H9 (cell line): ENCODE measurements around the gene EDA2R. TPM values are rescaled to one million over a fixed set of nuclear protein-coding genes. Genes with fewer than 3 reads are reported as not detected.

Experiments
- DNase-seq: peaks from one replicate; pipeline ENCODE4 v3.0.0-alpha.2; 2017
- H2AFZ ChIP-seq: one replicate; pipeline ENCODE4 v1.6.1; 2013; ENCODE audit warnings: mild to moderate bottlenecking, low read length, control low read depth, moderate library complexity
- H2AK5ac ChIP-seq: 2 replicates; pipeline ENCODE4 v1.6.1; 2013; ENCODE audit warnings: low read length, control low read depth, mixed read lengths; ENCODE audit not compliant: insufficient read length
- H2BK120ac ChIP-seq: one replicate; pipeline ENCODE4 v1.6.1; 2013; ENCODE audit warnings: low read depth, mild to moderate bottlenecking, low read length, control low read depth, inconsistent platforms; ENCODE audit not compliant: poor library complexity, severe bottlenecking
- H2BK12ac ChIP-seq: 2 replicates; pipeline ENCODE4 v1.6.1; 2013; ENCODE audit warnings: low read length, control low read depth, mixed read lengths, low read depth; ENCODE audit not compliant: insufficient read length
- H2BK15ac ChIP-seq: 2 replicates; pipeline ENCODE4 v1.6.1; 2013; ENCODE audit warnings: low read depth, low read length, control low read depth
- H2BK20ac ChIP-seq: one replicate; pipeline ENCODE4 v1.6.1; 2013; ENCODE audit warnings: low read depth, mild to moderate bottlenecking, low read length, control low read depth, inconsistent platforms; ENCODE audit not compliant: poor library complexity, severe bottlenecking
- H2BK5ac ChIP-seq: 2 replicates; pipeline ENCODE4 v1.6.1; 2013; ENCODE audit warnings: low read length, control low read depth, mixed read lengths; ENCODE audit not compliant: insufficient read length
- H3K14ac ChIP-seq: 2 replicates; pipeline ENCODE4 v1.6.1; 2013; ENCODE audit warnings: low read length, control low read depth; ENCODE audit not compliant: insufficient read depth
- H3K18ac ChIP-seq: 2 replicates; pipeline ENCODE4 v1.6.1; 2013; ENCODE audit warnings: low read depth, mild to moderate bottlenecking, mixed read lengths, low read length, control low read depth; ENCODE audit not compliant: insufficient read length
- H3K23ac ChIP-seq: 2 replicates; pipeline ENCODE4 v1.6.1; 2013; ENCODE audit warnings: low read length, control low read depth, mixed read lengths, low read depth; ENCODE audit not compliant: insufficient read length
- H3K23me2 ChIP-seq: 2 replicates; pipeline ENCODE4 v1.6.1; 2013; ENCODE audit warnings: low read depth, mild to moderate bottlenecking, mixed read lengths, low read length, control low read depth; ENCODE audit not compliant: insufficient read length, poor library complexity, severe bottlenecking
- H3K27ac ChIP-seq: 2 replicates; pipeline ENCODE4 v1.5.1; 2013; ENCODE audit warnings: low read length, control low read depth, mixed read lengths, low read depth; ENCODE audit not compliant: insufficient read length
- H3K27me3 ChIP-seq: 2 replicates; pipeline ENCODE4 v1.6.1; 2013; ENCODE audit warnings: low read length, control low read depth, inconsistent platforms; ENCODE audit not compliant: insufficient read depth
- H3K4ac ChIP-seq: 2 replicates; pipeline ENCODE4 v1.6.1; 2013; ENCODE audit warnings: low read depth, mild to moderate bottlenecking, control low read depth, inconsistent platforms, low read length, moderate library complexity
- H3K4me1 ChIP-seq: 2 replicates; pipeline ENCODE4 v1.6.1; 2013; ENCODE audit warnings: low read length, control low read depth, inconsistent platforms; ENCODE audit not compliant: insufficient read depth
- H3K4me2 ChIP-seq: 2 replicates; pipeline ENCODE4 v1.6.1; 2013; ENCODE audit warnings: low read length, control low read depth, mixed read lengths; ENCODE audit not compliant: insufficient read length, insufficient read depth
- H3K56ac ChIP-seq: 2 replicates; pipeline ENCODE4 v1.6.1; 2013; ENCODE audit warnings: low read depth, mild to moderate bottlenecking, mixed read lengths, low read length, control low read depth; ENCODE audit not compliant: insufficient read length
- H3K79me1 ChIP-seq: 2 replicates; pipeline ENCODE4 v1.6.1; 2013; ENCODE audit warnings: low read depth, mild to moderate bottlenecking, moderate library complexity, low read length, control low read depth, inconsistent platforms; ENCODE audit not compliant: insufficient read depth, poor library complexity, severe bottlenecking
- H3K79me2 ChIP-seq: 2 replicates; pipeline ENCODE4 v1.6.1; 2013; ENCODE audit warnings: low read length, control low read depth, inconsistent platforms; ENCODE audit not compliant: insufficient read depth
- H3K9ac ChIP-seq: 2 replicates; pipeline ENCODE4 v1.6.1; 2013; ENCODE audit warnings: low read length, control low read depth, mixed read lengths; ENCODE audit not compliant: insufficient read length; ENCODE audit errors: extremely low read depth
- H3K9me3 ChIP-seq: one replicate; pipeline ENCODE4 v1.6.1; 2013; ENCODE audit warnings: low read depth, low read length, inconsistent platforms; ENCODE audit not compliant: control insufficient read depth
- H3T11ph ChIP-seq: one replicate; pipeline ENCODE4 v1.6.1; 2013; ENCODE audit warnings: mild to moderate bottlenecking, low read length, control low read depth, inconsistent platforms
- H4K20me1 ChIP-seq: one replicate; pipeline ENCODE4 v1.6.1; 2013; ENCODE audit not compliant: control insufficient read depth, insufficient read length, insufficient read depth
- H4K5ac ChIP-seq: 2 replicates; pipeline ENCODE4 v1.6.1; 2013; ENCODE audit warnings: low read depth, mild to moderate bottlenecking, mixed read lengths, low read length, control low read depth; ENCODE audit not compliant: insufficient read length
- H4K8ac ChIP-seq: replicated peaks from 2 replicates; pipeline ENCODE4 v1.6.1; 2013; ENCODE audit warnings: low read length, control low read depth, mixed read lengths, low read depth; ENCODE audit not compliant: insufficient read length
- H4K91ac ChIP-seq: 2 replicates; pipeline ENCODE4 v1.6.1; 2013; ENCODE audit warnings: low read depth, mild to moderate bottlenecking, moderate library complexity, mixed read lengths, low read length, control low read depth; ENCODE audit not compliant: insufficient read length
- H3K27ac Mint-ChIP-seq, 3 experiments: 2 replicates in 2 of 3; 3 replicates in 1 of 3; pipeline ENCODE4 v1.8.0; 2020 to 2021; ENCODE audit warnings: mixed read lengths in 3 of 3, mild to moderate bottlenecking in 1 of 3, moderate library complexity in 1 of 3
- H3K27me3 Mint-ChIP-seq: 2 replicates; pipeline ENCODE4 v1.8.0; 2021; ENCODE audit warnings: low read depth, mild to moderate bottlenecking, moderate library complexity, mixed read lengths
- H3K36me3 Mint-ChIP-seq, 3 experiments: 2 replicates in 2 of 3; 3 replicates in 1 of 3; pipeline ENCODE4 v1.8.0; 2020 to 2021; ENCODE audit warnings: low read depth in 3 of 3, mixed read lengths in 3 of 3; ENCODE audit not compliant: insufficient read depth in 1 of 3
- H3K4me1 Mint-ChIP-seq, 2 experiments: 2 replicates each; pipeline ENCODE4 v1.8.0; 2020; ENCODE audit warnings: mixed read lengths in 2 of 2
- H3K4me3 Mint-ChIP-seq, 2 experiments: 2 replicates in 1 of 2; 3 replicates in 1 of 2; pipeline ENCODE4 v1.8.0; 2020 to 2021; ENCODE audit warnings: mild to moderate bottlenecking in 2 of 2, mixed read lengths in 2 of 2, moderate library complexity in 1 of 2
- H3K9me3 Mint-ChIP-seq, 2 experiments: 2 replicates in 1 of 2; 3 replicates in 1 of 2; pipeline ENCODE4 v1.8.0; 2020; ENCODE audit warnings: mild to moderate bottlenecking in 2 of 2, mixed read lengths in 2 of 2, moderate library complexity in 1 of 2
- CTCF ChIP-seq: fragments of 200-600 bp; sonication (generic); conservative IDR thresholded peaks from 3 replicates; pipeline ENCODE4 v1.8.0; 2021; ENCODE audit warnings: antibody characterized with exemption, mild to moderate bottlenecking
- WGBS: extraction: QIAGEN DNeasy Blood & Tissue Kit; methylation state at CpG from one replicate; pipeline ENCODE4 v1.1.7; 2013; ENCODE audit warnings: missing lambda C conversion rate, low lambda C conversion rate, mixed read lengths; ENCODE audit not compliant: insufficient read length; ENCODE audit errors: extremely low coverage; 5-methylcytosine and 5-hydroxymethylcytosine counted together
- total RNA-seq: library from RNA; stranded (reverse); gene quantifications from 2 replicates; pipeline ENCODE4 v1.2.1, GENCODE V29; 2021

Gene EDA2R
- total RNA-seq, 1 experiment from 2014 or later, result 6.6 TPM

GRCh38 chrX:66633541-66633940, 5.3 kb downstream of the EDA2R start:
- H2BK20ac ChIP-seq, result no peak overlapping the region

More at GRCh38 chrX:66633541-66633940, 5.3 kb downstream of the EDA2R start:
- Mint-ChIP-seq H3K4me1 (peaks cover 12 to 19% of the 10 kb centered on the region in 2 experiments), H3K4me3 (no peak overlapping the region), H3K27me3 (peaks cover 2% of the 10 kb centered on the region; the same call in 1 of the 2 replicates), H3K9me3 (peaks cover 82 to 84% of the 10 kb centered on the region in 2 experiments), H3K27ac (no peak overlapping the region), H3K36me3 (peaks cover 3 to 6% (median 4%) of the 10 kb centered on the region in 3 experiments; a peak in 4 of 7 replicates)
- H3K4ac ChIP-seq, result no peak overlapping the region
- no peak overlapping the region for H3K18ac ChIP-seq
- no peak overlapping the region for H4K8ac ChIP-seq
- H2BK120ac ChIP-seq, result no peak overlapping the region
- no peak overlapping the region for H3K4me2 ChIP-seq
- H2BK12ac ChIP-seq, result no peak overlapping the region
- H3K56ac ChIP-seq, result no peak overlapping the region
- H3K4me1 ChIP-seq, result no peaks in the 10 kb centered on the region; the same call in 1 of the 2 replicates
- no peaks in the 10 kb centered on the region for H3K79me1 ChIP-seq
- no peak overlapping the region for H3T11ph ChIP-seq
- no peak overlapping the region for H4K91ac ChIP-seq
- no peaks in the 10 kb centered on the region for H3K27me3 ChIP-seq
- TF ChIP-seq CTCF, result no peak
- no peaks in the 10 kb centered on the region for H4K20me1 ChIP-seq
- no peak overlapping the region for H2BK15ac ChIP-seq
- no peak overlapping the region for H3K27ac ChIP-seq
- H3K79me2 ChIP-seq, result peaks cover 2% of the 10 kb centered on the region; the same call in 1 of the 2 replicates
- no peak for DNase-seq
- H2AK5ac ChIP-seq, result no peak overlapping the region
- no CpG with 5 or more reads among the region's 3 CpGs for WGBS
- no peak overlapping the region for H2BK5ac ChIP-seq
- H3K9ac ChIP-seq, result no peak overlapping the region
- no peak overlapping the region for H2AFZ ChIP-seq
- H4K5ac ChIP-seq, result no peak overlapping the region
- peaks cover 16% of the 10 kb centered on the region for H3K9me3 ChIP-seq
- peaks cover 3% of the 10 kb centered on the region for H3K23me2 ChIP-seq
- no peak overlapping the region for H3K14ac ChIP-seq
- H3K23ac ChIP-seq, result no peak overlapping the region
